Thyroid gland (tissue), 4 donors: ENCODE measurements around the gene PPM1L. TPM values are rescaled to one million over a fixed set of nuclear protein-coding genes. Genes with fewer than 3 reads are reported as not detected.
"Not testable (repeated sequence)": the region's sequence is repeated elsewhere in the genome, so short reads cannot be mapped to it uniquely, and the experiment has no call there.

Experiments used
- DNase-seq, 2 donors: peaks; one replicate each; pipeline ENCODE4 v3.0.0-alpha.2; 2019
- H3K27ac ChIP-seq, 3 donors: fragments of 200-600 bp; sonication (generic); 1 replicate in 2 of 3; 2 replicates in 1 of 3; pipeline ENCODE4 v1.5.1; 2016 to 2019; ENCODE audit warnings: mild to moderate bottlenecking in 1 of 3, moderate library complexity in 1 of 3
- H3K27me3 ChIP-seq: fragments of 200-600 bp; sonication (generic); one replicate; pipeline ENCODE4 v1.5.1; 2019
- H3K36me3 ChIP-seq, 2 donors: fragments of 200-600 bp; sonication (generic); one replicate each; pipeline ENCODE4 v1.5.1; 2016 to 2019
- H3K4me1 ChIP-seq, 2 donors: fragments of 200-600 bp; sonication (generic); one replicate each; pipeline ENCODE4 v1.5.1; 2017 to 2019
- H3K4me3 ChIP-seq, 3 donors: fragments of 200-600 bp; sonication (generic); replicated peaks in 1 of 3; 1 replicate in 2 of 3; 2 replicates in 1 of 3; pipeline ENCODE4 v1.5.1; 2016; ENCODE audit warnings: mild to moderate bottlenecking in 1 of 3
- H3K9me3 ChIP-seq: fragments of 200-600 bp; sonication (generic); one replicate; pipeline ENCODE4 v1.5.1; 2017
- CTCF ChIP-seq, 6 experiments: fragments of 200-600 bp in 3 of 6; fragments of 450-650 bp in 3 of 6; sonication (generic) in 3 of 6; IDR thresholded peaks; one replicate each; pipeline ENCODE4 v1.5.1; 2016 to 2019; ENCODE audit warnings: antibody characterized with exemption in 6 of 6, mild to moderate bottlenecking in 2 of 6, inconsistent platforms in 1 of 6, moderate library complexity in 1 of 6
- POLR2A ChIP-seq, 2 donors: fragments of 450-650 bp; IDR thresholded peaks; one replicate each; pipeline ENCODE4 v1.6.1; 2017; ENCODE audit warnings: antibody characterized with exemption in 2 of 2, mild to moderate bottlenecking in 2 of 2, moderate library complexity in 1 of 2
- WGBS, 2 donors: methylation state at CpG; one replicate each; pipeline ENCODE4 v1.1.5; 2017; 5-methylcytosine and 5-hydroxymethylcytosine counted together
- intact Hi-C: fragments of 100-400 bp; cut with DNase I; formaldehyde crosslinking; loops from one replicate; pipeline ENCODE4 v1.15.1; 2023
- total RNA-seq, 4 donors: library from RNA; depleted of rRNA; stranded (reverse); fragments of >200 nt; gene quantifications; one replicate each; pipeline ENCODE4 v1.2.3, GENCODE V29; 2016

PPM1L gene
- total RNA-seq, 4 donors from 2014 or later: 47.2 to 77.4 (median 50.4) TPM

GRCh38 chr3:160981217-160981938 is 225.3 kb downstream of the PPM1L start:
- intact Hi-C loops: no loop called here
- DNase-seq: no peak
- no peaks in the 10 kb centered on the region for H3K36me3 ChIP-seq
- no peak overlapping the region for H3K4me3 ChIP-seq
- no peaks in the 10 kb centered on the region for H3K27me3 ChIP-seq
- no peaks in the 10 kb centered on the region for H3K9me3 ChIP-seq
- H3K27ac ChIP-seq: no peak overlapping the region
- WGBS, 2 donors: 96 to 97% methylated on average over 3 of the region's 3 CpGs
- no peak for TF ChIP-seq POLR2A (IDR thresholded peaks at IDR 0.05)
- no peak for TF ChIP-seq CTCF (IDR thresholded peaks at IDR 0.05)
- H3K4me1 ChIP-seq: no peaks in the 10 kb centered on the region

GRCh38 chr3:160982491-160982890 is 226.5 kb downstream of the PPM1L start:
- Histone ChIP-seq H3K9me3 (no peaks in the 10 kb centered on the region), H3K4me1 (no peaks in the 10 kb centered on the region), H3K36me3 (no peaks in the 10 kb centered on the region), H3K27me3 (no peaks in the 10 kb centered on the region), H3K4me3 (no peak overlapping the region), H3K27ac (no peak overlapping the region)
- intact Hi-C loops: no loop called here
- WGBS, 2 donors: 88 to 96% methylated on average over 1 of the region's 1 CpG
- DNase-seq: no peak
- TF ChIP-seq POLR2A (IDR thresholded peaks at IDR 0.05) (no peak), CTCF (IDR thresholded peaks at IDR 0.05) (no peak)

- H3K9me3 ChIP-seq, H3K36me3 ChIP-seq, H3K27me3 ChIP-seq, intact Hi-C loops, H3K4me3 ChIP-seq, DNase-seq, H3K4me1 ChIP-seq, H3K27ac ChIP-seq: not testable (repeated sequence)
- WGBS, 2 donors: 87 to 95% methylated on average over 6 of the region's 6 CpGs
Observed at GRCh38 chr3:160983900-160984299, 227.9 kb downstream of the PPM1L start.

GRCh38 chr3:160986069-160986468 is 230.0 kb downstream of the PPM1L start:
- TF ChIP-seq CTCF (IDR thresholded peaks at IDR 0.05): no peak
- TF ChIP-seq POLR2A (IDR thresholded peaks at IDR 0.05): no peak
- no peak overlapping the region for H3K27ac ChIP-seq
- no peaks in the 10 kb centered on the region for H3K9me3 ChIP-seq
- no peak for DNase-seq
- no peaks in the 10 kb centered on the region for H3K4me1 ChIP-seq
- H3K36me3 ChIP-seq: no peaks in the 10 kb centered on the region
- intact Hi-C loops: no loop called here
- 71 to 82% methylated on average over 2 of the region's 2 CpGs for WGBS, 2 donors
- no peak overlapping the region for H3K4me3 ChIP-seq
- H3K27me3 ChIP-seq: no peaks in the 10 kb centered on the region

- TF ChIP-seq POLR2A (IDR thresholded peaks at IDR 0.05) (no peak), CTCF (IDR thresholded peaks at IDR 0.05) (no peak)
- H3K27me3 ChIP-seq: no peaks in the 10 kb centered on the region
- intact Hi-C loops: no loop called here
Observed at GRCh38 chr3:160987982-160988964, 232.2 kb downstream of the PPM1L start.

More at GRCh38 chr3:160987982-160988964, 232.2 kb downstream of the PPM1L start:
- no peak overlapping the region for H3K4me3 ChIP-seq
- 84 to 87% methylated on average over 4 of the region's 4 CpGs for WGBS, 2 donors
- H3K27ac ChIP-seq: no peak overlapping the region
- H3K9me3 ChIP-seq: no peaks in the 10 kb centered on the region
- no peak for DNase-seq
- H3K4me1 ChIP-seq: no peaks in the 10 kb centered on the region
- H3K36me3 ChIP-seq: no peaks in the 10 kb centered on the region
